ENCODE data around the gene PHB1. TPM values are rescaled to one million over a fixed set of nuclear protein-coding genes. Genes with fewer than 3 reads are reported as not detected.

Gene PHB1
- total and polyA plus RNA-seq, 2 of the 8 experiments (the other 6 are each of a cell fraction or from before 2014, with no cell fraction given), result 386 to 597 TPM

GRCh38 chr17:49382556-49382955 lies 32.1 kb downstream of the PHB1 start (continued):
- no peak for TF ChIP-seq CHD7 (IDR thresholded peaks at IDR 0.05; ENCODE audit: insufficient replicate concordance, low read length)
- TF ChIP-seq BACH1 (IDR thresholded peaks at IDR 0.05; ENCODE audit: low read length), result no peak
- no peak for TF ChIP-seq RFX5 (IDR thresholded peaks at IDR 0.05; ENCODE audit: borderline replicate concordance, low read depth, low read length)
- TF ChIP-seq YY1 (IDR thresholded peaks at IDR 0.05; ENCODE audit: low read depth, low read length), result no peak
- TF ChIP-seq KDM4A (IDR thresholded peaks at IDR 0.05; ENCODE audit: low read depth, low read length, severe bottlenecking), result no peak
